Endothelial cell (in vitro differentiated cells): ENCODE measurements around the gene IL17RB. TPM values are rescaled to one million over a fixed set of nuclear protein-coding genes. Genes with fewer than 3 reads are reported as not detected.

Experiments
- DNase-seq: peaks from one replicate; pipeline ENCODE4 v3.0.0; 2021; ENCODE audit warnings: low spot score
- H3K27ac Mint-ChIP-seq: one replicate; pipeline ENCODE4 v1.8.0; 2021; ENCODE audit warnings: mixed read lengths, inconsistent platforms; ENCODE audit not compliant: unreplicated experiment
- H3K27me3 Mint-ChIP-seq: one replicate; pipeline ENCODE4 v1.8.0; 2021; ENCODE audit warnings: mild to moderate bottlenecking, moderate library complexity, mixed read lengths, inconsistent platforms; ENCODE audit not compliant: unreplicated experiment
- H3K36me3 Mint-ChIP-seq: one replicate; pipeline ENCODE4 v1.8.0; 2021; ENCODE audit warnings: mild to moderate bottlenecking, low read depth, mixed read lengths, inconsistent platforms; ENCODE audit not compliant: unreplicated experiment
- H3K4me1 Mint-ChIP-seq: one replicate; pipeline ENCODE4 v1.8.0; 2021; ENCODE audit warnings: mild to moderate bottlenecking, mixed read lengths, inconsistent platforms; ENCODE audit not compliant: unreplicated experiment
- H3K4me3 Mint-ChIP-seq: one replicate; pipeline ENCODE4 v1.8.0; 2021; ENCODE audit warnings: mild to moderate bottlenecking, mixed read lengths, inconsistent platforms; ENCODE audit not compliant: unreplicated experiment
- H3K9me3 Mint-ChIP-seq: one replicate; pipeline ENCODE4 v1.8.0; 2021; ENCODE audit warnings: mixed read lengths, inconsistent platforms; ENCODE audit not compliant: unreplicated experiment
- CTCF ChIP-seq: fragments of 200-600 bp; sonication (generic); IDR thresholded peaks from one replicate; pipeline ENCODE4 v1.5.0; 2021; ENCODE audit warnings: antibody characterized with exemption; ENCODE audit not compliant: unreplicated experiment
- total RNA-seq: library from RNA; stranded (reverse); fragmentation: NEBNext Ultra II Directional; extraction: Animal tissue kit (Norgen Biotek cat#: 25700); gene quantifications from one replicate; pipeline ENCODE4 v1.2.1, GENCODE V29; 2021; ENCODE audit not compliant: unreplicated experiment

Gene IL17RB
- total RNA-seq, 1 donor from 2014 or later: 0.33 TPM

GRCh38 chr3:53830944-53831343 is 15.4 kb upstream of the IL17RB start:
- DNase-seq: no peak
- Mint-ChIP-seq H3K4me3 (no peak overlapping the region), H3K27ac (no peak overlapping the region), H3K9me3 (no peaks in the 10 kb centered on the region), H3K27me3 (peaks cover 2% of the 10 kb centered on the region), H3K36me3 (peaks cover 3% of the 10 kb centered on the region), H3K4me1 (no peaks in the 10 kb centered on the region)
- TF ChIP-seq CTCF: no peak

GRCh38 chr3:53833053-53833645 is 13.2 kb upstream of the IL17RB start:
- Mint-ChIP-seq H3K36me3 (no peaks in the 10 kb centered on the region), H3K27me3 (peaks cover 2% of the 10 kb centered on the region), H3K4me3 (no peak overlapping the region), H3K4me1 (no peaks in the 10 kb centered on the region), H3K27ac (no peak overlapping the region), H3K9me3 (no peaks in the 10 kb centered on the region)
- TF ChIP-seq CTCF: no peak
- DNase-seq: no peak

- Mint-ChIP-seq H3K4me3 (no peak overlapping the region), H3K4me1 (no peaks in the 10 kb centered on the region), H3K27me3 (peaks cover 2% of the 10 kb centered on the region), H3K27ac (no peak overlapping the region), H3K36me3 (no peaks in the 10 kb centered on the region), H3K9me3 (no peaks in the 10 kb centered on the region)
- no peak for TF ChIP-seq CTCF
- DNase-seq: no peak
Observed at GRCh38 chr3:53833700-53834099, 12.7 kb upstream of the IL17RB start.

GRCh38 chr3:53834429-53835095 is 11.8 kb upstream of the IL17RB start:
- Mint-ChIP-seq H3K4me3 (no peak overlapping the region), H3K27me3 (peaks cover 2% of the 10 kb centered on the region), H3K27ac (no peak overlapping the region), H3K4me1 (no peaks in the 10 kb centered on the region), H3K36me3 (no peaks in the 10 kb centered on the region), H3K9me3 (no peaks in the 10 kb centered on the region)
- TF ChIP-seq CTCF: no peak
- no peak for DNase-seq

- Mint-ChIP-seq H3K4me1 (no peaks in the 10 kb centered on the region), H3K27me3 (no peaks in the 10 kb centered on the region), H3K4me3 (no peak overlapping the region), H3K9me3 (no peaks in the 10 kb centered on the region), H3K27ac (no peak overlapping the region), H3K36me3 (no peaks in the 10 kb centered on the region)
- no peak for DNase-seq
- no peak for TF ChIP-seq CTCF
Observed at GRCh38 chr3:53835257-53835656, 11.1 kb upstream of the IL17RB start.
